Natural killer cell (primary cell): ENCODE measurements around the gene ACTR1A. TPM values are rescaled to one million over a fixed set of nuclear protein-coding genes. Genes with fewer than 3 reads are reported as not detected.

Experiments
- ATAC-seq, 3 donors: fragments of 150-1000 bp in 2 of 3; fragments of 200-7000 bp in 1 of 3; cut with Tn5 transposase; 1 replicate in 1 of 3; 2 replicates in 2 of 3; pipeline ENCODE4 v1.10.0; 2021; ENCODE audit warnings: mild to moderate bottlenecking in 2 of 3, moderate library complexity in 2 of 3
- DNase-seq, 2 donors: peaks; one replicate each; pipeline versions ENCODE4 v3.0.0 to v3.0.0-alpha.2; 2013 to 2021; ENCODE audit warnings: mixed read lengths in 1 of 2
- H3K27ac ChIP-seq: one replicate; pipeline ENCODE4 v1.5.1; 2013; ENCODE audit warnings: mild to moderate bottlenecking, low read length
- H3K27me3 ChIP-seq: one replicate; pipeline ENCODE4 v1.6.1; 2013; ENCODE audit warnings: low read length; ENCODE audit not compliant: control insufficient read depth, insufficient read depth
- H3K36me3 ChIP-seq: one replicate; pipeline ENCODE4 v1.6.1; 2013; ENCODE audit warnings: low read length; ENCODE audit not compliant: control insufficient read depth, insufficient read depth
- H3K4me1 ChIP-seq: one replicate; pipeline ENCODE4 v1.6.1; 2013; ENCODE audit warnings: low read length; ENCODE audit not compliant: control insufficient read depth, insufficient read depth
- H3K4me3 ChIP-seq: one replicate; pipeline ENCODE4 v1.5.1; 2013; ENCODE audit warnings: low read length
- H3K9me3 ChIP-seq: one replicate; pipeline ENCODE4 v1.6.1; 2013; ENCODE audit warnings: low read length; ENCODE audit not compliant: control insufficient read depth, insufficient read depth
- H3K27ac Mint-ChIP-seq, 2 donors: one replicate each; pipeline ENCODE4 v1.8.0; 2022; ENCODE audit warnings: mild to moderate bottlenecking in 2 of 2, mixed read lengths in 2 of 2, moderate library complexity in 1 of 2
- H3K27me3 Mint-ChIP-seq, 2 donors: one replicate each; pipeline ENCODE4 v1.8.0; 2022; ENCODE audit warnings: low read depth in 2 of 2, mixed read lengths in 2 of 2
- H3K36me3 Mint-ChIP-seq: one replicate; pipeline ENCODE4 v1.8.0; 2022; ENCODE audit warnings: mixed read lengths
- H3K4me1 Mint-ChIP-seq, 2 donors: one replicate each; pipeline ENCODE4 v1.8.0; 2022; ENCODE audit warnings: mixed read lengths in 2 of 2
- H3K4me3 Mint-ChIP-seq: one replicate; pipeline ENCODE4 v1.8.0; 2022; ENCODE audit warnings: mild to moderate bottlenecking, moderate library complexity, mixed read lengths
- H3K9me3 Mint-ChIP-seq, 2 donors: one replicate each; pipeline ENCODE4 v1.8.0; 2022; ENCODE audit warnings: mixed read lengths in 2 of 2
- WGBS: methylation state at CpG from one replicate; pipeline ENCODE4 v1.1.7; 2013; ENCODE audit warnings: missing lambda C conversion rate; ENCODE audit not compliant: insufficient coverage; 5-methylcytosine and 5-hydroxymethylcytosine counted together
- intact Hi-C: fragments of 100-400 bp; cut with micrococcal nuclease; formaldehyde crosslinking; loops from one replicate; pipeline ENCODE4 v1.14.2; 2022
- total RNA-seq, 4 donors: library from RNA; stranded (reverse); fragments of 120-200 nt in 1 of 4; gene quantifications; one replicate each; pipeline versions ENCODE4 v1.2.3 to v1.2.4, GENCODE V29; 2013 to 2022
- TF ChIP-seq, protein P1 (sequence below): fragments of 200-600 bp; IDR thresholded peaks from one replicate; pipeline ENCODE4 v1.8.0; 2022; ENCODE audit warnings: antibody characterized with exemption

The ACTR1A gene
- total RNA-seq, 3 donors from 2014 or later (not counting 1 experiment from before 2014, with no cell fraction given) = 101 to 129 (median 110) TPM

GRCh38 chr10:102493771-102494170 lies 8.7 kb downstream of the ACTR1A start:
- Histone ChIP-seq H3K4me1 (peaks cover 5% of the 10 kb centered on the region), H3K9me3 (no peaks in the 10 kb centered on the region), H3K27me3 (no peaks in the 10 kb centered on the region), H3K4me3 (no peak overlapping the region), H3K27ac (no peak overlapping the region), H3K36me3 (peaks cover 22% of the 10 kb centered on the region)
- Mint-ChIP-seq H3K4me1 (peaks cover 37 to 45% of the 10 kb centered on the region in 2 donors), H3K36me3 (no peaks in the 10 kb centered on the region), H3K4me3 (no peak overlapping the region), H3K9me3 (no peaks in the 10 kb centered on the region), H3K27me3 (no peaks in the 10 kb centered on the region), H3K27ac (peak overlapping the region in 1 of 2 donors; percentile 41)
- intact Hi-C loops = no loop called here
- ATAC-seq (no peak), DNase-seq (no peak)
- 100% methylated on average over 2 of the region's 2 CpGs for WGBS
- TF ChIP-seq, protein P1, sequence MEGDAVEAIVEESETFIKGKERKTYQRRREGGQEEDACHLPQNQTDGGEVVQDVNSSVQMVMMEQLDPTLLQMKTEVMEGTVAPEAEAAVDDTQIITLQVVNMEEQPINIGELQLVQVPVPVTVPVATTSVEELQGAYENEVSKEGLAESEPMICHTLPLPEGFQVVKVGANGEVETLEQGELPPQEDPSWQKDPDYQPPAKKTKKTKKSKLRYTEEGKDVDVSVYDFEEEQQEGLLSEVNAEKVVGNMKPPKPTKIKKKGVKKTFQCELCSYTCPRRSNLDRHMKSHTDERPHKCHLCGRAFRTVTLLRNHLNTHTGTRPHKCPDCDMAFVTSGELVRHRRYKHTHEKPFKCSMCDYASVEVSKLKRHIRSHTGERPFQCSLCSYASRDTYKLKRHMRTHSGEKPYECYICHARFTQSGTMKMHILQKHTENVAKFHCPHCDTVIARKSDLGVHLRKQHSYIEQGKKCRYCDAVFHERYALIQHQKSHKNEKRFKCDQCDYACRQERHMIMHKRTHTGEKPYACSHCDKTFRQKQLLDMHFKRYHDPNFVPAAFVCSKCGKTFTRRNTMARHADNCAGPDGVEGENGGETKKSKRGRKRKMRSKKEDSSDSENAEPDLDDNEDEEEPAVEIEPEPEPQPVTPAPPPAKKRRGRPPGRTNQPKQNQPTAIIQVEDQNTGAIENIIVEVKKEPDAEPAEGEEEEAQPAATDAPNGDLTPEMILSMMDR = no peak

DNA sequence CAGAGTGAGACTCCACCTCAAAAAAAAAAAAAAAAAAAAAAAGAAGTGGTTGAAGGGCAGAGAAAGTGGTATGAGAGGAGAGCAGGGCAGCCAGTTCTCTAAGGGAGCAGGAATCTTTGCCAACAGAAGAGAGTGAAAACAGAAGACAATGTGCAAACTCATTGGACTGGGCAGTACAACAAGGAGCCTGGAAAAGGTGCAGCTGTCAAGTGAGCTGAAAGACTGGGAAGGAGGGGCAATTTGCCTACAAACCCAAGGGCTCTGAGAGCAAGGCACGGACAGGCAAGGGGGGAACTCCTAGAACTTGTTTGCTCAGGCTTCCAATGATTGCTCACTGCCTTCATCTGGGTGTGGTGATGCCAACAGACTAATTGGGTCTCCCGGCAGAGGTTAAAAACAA lies 9.5 kb downstream of the ACTR1A start:
- no peaks in the 10 kb centered on the region for H3K9me3 ChIP-seq
- DNase-seq = no peak
- intact Hi-C loops = no loop called here
- H3K4me1 ChIP-seq = peaks cover 5% of the 10 kb centered on the region
- no peak overlapping the region for H3K4me3 Mint-ChIP-seq
- no peak for ATAC-seq
- H3K27ac ChIP-seq = no peak overlapping the region
- peaks cover 30% of the 10 kb centered on the region for H3K36me3 ChIP-seq
- H3K36me3 Mint-ChIP-seq = no peaks in the 10 kb centered on the region
- WGBS = 69% methylated on average over 2 of the region's 2 CpGs
- no peaks in the 10 kb centered on the region for H3K27me3 Mint-ChIP-seq
- TF ChIP-seq, protein P1 = no peak
- H3K4me1 Mint-ChIP-seq = peaks cover 36 to 39% of the 10 kb centered on the region in 2 donors
- H3K9me3 Mint-ChIP-seq = no peaks in the 10 kb centered on the region
- H3K27me3 ChIP-seq = no peaks in the 10 kb centered on the region
- H3K27ac Mint-ChIP-seq = peak overlapping the region; percentile 27 to 41
- no peak overlapping the region for H3K4me3 ChIP-seq

- Histone ChIP-seq H3K27me3 (no peaks in the 10 kb centered on the region), H3K27ac (no peak overlapping the region), H3K4me1 (peaks cover 5% of the 10 kb centered on the region), H3K4me3 (no peak overlapping the region), H3K9me3 (no peaks in the 10 kb centered on the region), H3K36me3 (peaks cover 34% of the 10 kb centered on the region)
- TF ChIP-seq, protein P1 = no peak
- intact Hi-C loops = no loop called here
- DNase-seq (no peak), ATAC-seq (no peak)
- H3K36me3 Mint-ChIP-seq = no peaks in the 10 kb centered on the region
- H3K4me3 Mint-ChIP-seq = no peak overlapping the region
- H3K27ac Mint-ChIP-seq = peak overlapping the region in 1 of 2 donors; percentile 27
- peaks cover 34 to 36% of the 10 kb centered on the region in 2 donors for H3K4me1 Mint-ChIP-seq
- H3K27me3 Mint-ChIP-seq = no peaks in the 10 kb centered on the region
- no peaks in the 10 kb centered on the region for H3K9me3 Mint-ChIP-seq
- WGBS = 92% methylated on average over 6 of the region's 7 CpGs
Observed at GRCh38 chr10:102492344-102492939, 10.1 kb downstream of the ACTR1A start.

DNA sequence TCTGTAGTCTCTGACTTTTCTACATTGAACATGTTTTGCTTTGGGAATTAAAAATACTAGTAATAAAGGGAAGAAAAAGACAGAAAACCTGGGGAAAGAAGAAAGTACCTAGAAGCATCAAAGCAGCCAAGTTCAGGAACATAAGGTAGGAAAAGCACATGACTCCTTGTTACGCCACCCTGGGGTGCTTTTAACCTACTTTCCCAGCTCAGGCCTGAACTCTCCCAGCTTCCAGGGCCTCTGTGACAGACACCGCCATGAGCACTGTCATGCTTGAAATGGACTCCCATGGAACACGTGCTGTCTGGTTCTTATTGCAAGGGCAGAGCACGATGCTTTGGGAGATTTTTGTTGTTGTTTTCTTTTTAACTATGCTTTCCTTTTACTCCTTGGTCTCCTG lies 11.4 kb downstream of the ACTR1A start:
- no peak overlapping the region for H3K4me3 ChIP-seq
- ATAC-seq (no peak), DNase-seq (no peak)
- H3K27ac ChIP-seq = no peak overlapping the region
- H3K9me3 ChIP-seq = no peaks in the 10 kb centered on the region
- H3K36me3 ChIP-seq = peaks cover 45% of the 10 kb centered on the region
- H3K4me1 ChIP-seq = peaks cover 5% of the 10 kb centered on the region
- no peaks in the 10 kb centered on the region for H3K36me3 Mint-ChIP-seq
- no peak overlapping the region for H3K4me3 Mint-ChIP-seq
- TF ChIP-seq, protein P1 = no peak
- H3K27ac Mint-ChIP-seq = no peak overlapping the region
- intact Hi-C loops = no loop called here
- no peaks in the 10 kb centered on the region for H3K27me3 Mint-ChIP-seq
- WGBS = 96% methylated on average over 4 of the region's 4 CpGs
- no peaks in the 10 kb centered on the region for H3K27me3 ChIP-seq
- H3K4me1 Mint-ChIP-seq = peaks cover 26 to 29% of the 10 kb centered on the region in 2 donors
- no peaks in the 10 kb centered on the region for H3K9me3 Mint-ChIP-seq
